Spleen (tissue), 7 donors: ENCODE results near the gene GLIS1.

ENCODE experiments used
- POLR2A ChIP-seq, 3 donors: fragments of 450-650 bp; IDR thresholded peaks; one replicate each; pipeline ENCODE4 v1.5.1; 2017; ENCODE audit warnings: antibody characterized with exemption in 3 of 3, mild to moderate bottlenecking in 1 of 3
- POLR2AphosphoS5 ChIP-seq, 3 donors: sonication (generic); formaldehyde crosslinking; IDR thresholded peaks; one replicate each; pipeline ENCODE4 v1.5.1; 2017; ENCODE audit warnings: antibody characterized with exemption in 3 of 3
- TF ChIP-seq, protein P1 (sequence below), 11 experiments: fragments of 200-600 bp in 7 of 11; fragments of 450-650 bp in 4 of 11; sonication (generic) in 4 of 11; IDR thresholded peaks in 8 of 11; conservative IDR thresholded peaks in 3 of 11; 1 replicate in 7 of 11; 2 replicates in 4 of 11; pipeline versions ENCODE4 v1.4.0 to v1.8.0; 2016 to 2021; ENCODE audit warnings: antibody characterized with exemption in 11 of 11, inconsistent platforms in 4 of 11, mild to moderate bottlenecking in 1 of 11
- donor health status: DM: no; HTN: no; CAD: no; lungs with moderate emphysema.
- donor health status: DM: no; HTN: no; CAD: no.
- donor health status: DM: no; HTN: no; CAD: no.

DNA sequence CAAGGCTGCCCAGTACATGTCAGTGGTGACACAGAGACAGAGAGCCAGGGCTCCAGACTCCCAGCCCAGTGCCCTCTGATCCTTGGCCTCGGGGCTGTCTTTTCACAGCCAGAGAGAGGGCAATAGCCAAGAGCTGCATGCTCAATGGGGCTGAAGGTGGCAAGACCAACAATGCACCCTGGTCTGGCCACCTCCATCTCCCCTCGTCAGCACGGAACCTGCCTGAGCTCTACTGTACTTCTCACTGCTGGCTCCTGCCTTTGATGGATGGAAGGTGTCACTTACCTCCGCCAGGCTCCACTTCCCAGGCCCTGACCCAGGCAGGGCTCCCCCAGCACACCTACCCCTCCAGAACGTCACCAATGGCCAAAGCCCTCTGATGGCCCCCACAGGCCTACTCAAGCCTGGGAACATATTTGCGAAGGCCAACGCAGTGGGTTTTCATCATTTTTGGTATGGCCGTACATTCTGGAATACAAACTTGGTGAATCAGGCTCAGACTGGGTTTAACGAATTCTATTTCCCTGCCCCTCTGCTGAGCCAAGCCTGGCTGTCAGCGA is 191.7 kb downstream of the GLIS1 start:
- TF ChIP-seq, protein P1, sequence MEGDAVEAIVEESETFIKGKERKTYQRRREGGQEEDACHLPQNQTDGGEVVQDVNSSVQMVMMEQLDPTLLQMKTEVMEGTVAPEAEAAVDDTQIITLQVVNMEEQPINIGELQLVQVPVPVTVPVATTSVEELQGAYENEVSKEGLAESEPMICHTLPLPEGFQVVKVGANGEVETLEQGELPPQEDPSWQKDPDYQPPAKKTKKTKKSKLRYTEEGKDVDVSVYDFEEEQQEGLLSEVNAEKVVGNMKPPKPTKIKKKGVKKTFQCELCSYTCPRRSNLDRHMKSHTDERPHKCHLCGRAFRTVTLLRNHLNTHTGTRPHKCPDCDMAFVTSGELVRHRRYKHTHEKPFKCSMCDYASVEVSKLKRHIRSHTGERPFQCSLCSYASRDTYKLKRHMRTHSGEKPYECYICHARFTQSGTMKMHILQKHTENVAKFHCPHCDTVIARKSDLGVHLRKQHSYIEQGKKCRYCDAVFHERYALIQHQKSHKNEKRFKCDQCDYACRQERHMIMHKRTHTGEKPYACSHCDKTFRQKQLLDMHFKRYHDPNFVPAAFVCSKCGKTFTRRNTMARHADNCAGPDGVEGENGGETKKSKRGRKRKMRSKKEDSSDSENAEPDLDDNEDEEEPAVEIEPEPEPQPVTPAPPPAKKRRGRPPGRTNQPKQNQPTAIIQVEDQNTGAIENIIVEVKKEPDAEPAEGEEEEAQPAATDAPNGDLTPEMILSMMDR (IDR thresholded peaks at IDR 0.05 in 8 of 11, conservative IDR thresholded peaks at IDR 0.05 in 3 of 11) = no peak
- TF ChIP-seq POLR2AphosphoS5 (IDR thresholded peaks at IDR 0.05) (no peak), POLR2A (IDR thresholded peaks at IDR 0.05) (no peak)
